SU-DHL-6 (cell line): Measurements from ENCODE around the gene KLHL29.

Experiments used
- H2AFZ ChIP-seq: fragments of 200-600 bp; sonication (generic); 2 replicates; pipeline ENCODE4 v1.6.1; 2014; ENCODE audit warnings: low read depth, mild to moderate bottlenecking, moderate library complexity, mixed read lengths, antibody characterized with exemption, low read length; ENCODE audit not compliant: severe bottlenecking
- H3F3A ChIP-seq: fragments of 200-600 bp; shearing (Covaris generic); 2 replicates; pipeline ENCODE4 v1.6.0; 2016; ENCODE audit warnings: antibody characterized with exemption, mild to moderate bottlenecking; ENCODE audit not compliant: insufficient read depth
- H3K27ac ChIP-seq: fragments of 200-600 bp; sonication (generic); 2 replicates; pipeline ENCODE4 v1.5.1; 2016; ENCODE audit warnings: low read depth, mild to moderate bottlenecking, low read length, moderate library complexity, mixed read lengths
- H3K27me3 ChIP-seq: fragments of 200-600 bp; sonication (generic), shearing (Covaris generic); 2 replicates; pipeline ENCODE4 v1.6.0; 2014; ENCODE audit warnings: mild to moderate bottlenecking, low read length
- H3K36me3 ChIP-seq: fragments of 200-600 bp; sonication (generic); 2 replicates; pipeline ENCODE4 v1.6.1; 2014; ENCODE audit warnings: mild to moderate bottlenecking, low read length, mixed read lengths
- H3K4me2 ChIP-seq: fragments of 300-600, 200-600 bp; shearing (Covaris generic), sonication (generic); 2 replicates; pipeline ENCODE4 v1.6.0; 2014; ENCODE audit warnings: low read length, low read depth, mild to moderate bottlenecking; ENCODE audit not compliant: poor library complexity, severe bottlenecking
- H3K4me3 ChIP-seq: fragments of 200-600 bp; sonication (generic); 2 replicates; pipeline ENCODE4 v1.5.1; 2014; ENCODE audit warnings: antibody characterized with exemption, low read length, mild to moderate bottlenecking, mixed read lengths; ENCODE audit not compliant: insufficient read depth, poor library complexity, severe bottlenecking
- H3K79me2 ChIP-seq: fragments of 200-600 bp; sonication (generic); 2 replicates; pipeline ENCODE4 v1.6.1; 2014; ENCODE audit warnings: mild to moderate bottlenecking, low read length, moderate library complexity; ENCODE audit not compliant: insufficient read depth
- H3K9ac ChIP-seq: fragments of 200-600 bp; sonication (generic); 2 replicates; pipeline ENCODE4 v1.7.0; 2014; ENCODE audit warnings: mild to moderate bottlenecking, low read length
- H3K9me2 ChIP-seq: fragments of 200-600 bp; sonication (generic); replicated peaks from 2 replicates; pipeline ENCODE4 v1.6.1; 2014; ENCODE audit warnings: low read length; ENCODE audit not compliant: insufficient read depth
- H3K9me3 ChIP-seq: fragments of 200-600 bp; sonication (generic); 2 replicates; pipeline ENCODE4 v1.6.1; 2014; ENCODE audit warnings: low read length, mixed read lengths; ENCODE audit not compliant: insufficient read depth
- H4K20me1 ChIP-seq: fragments of 200-600 bp; sonication (generic); 2 replicates; pipeline ENCODE4 v1.6.1; 2014; ENCODE audit warnings: low read depth, mild to moderate bottlenecking, antibody characterized with exemption, low read length, moderate library complexity, mixed read lengths
- EZH2phosphoT487 ChIP-seq: fragments of 200-600 bp; sonication (generic), shearing (Covaris generic); conservative IDR thresholded peaks from 2 replicates; pipeline ENCODE4 v1.6.1; 2018; ENCODE audit warnings: mild to moderate bottlenecking, antibody characterized with exemption, low read length, moderate library complexity, mixed read lengths
- TF ChIP-seq, protein P1 (sequence below): fragments of 200-600 bp; sonication (generic); IDR thresholded peaks from one replicate; pipeline ENCODE4 v1.5.1; 2017; ENCODE audit warnings: antibody characterized with exemption, mild to moderate bottlenecking, low read length, moderate library complexity; ENCODE audit not compliant: insufficient read depth, poor library complexity, severe bottlenecking

KLHL29 gene

DNA sequence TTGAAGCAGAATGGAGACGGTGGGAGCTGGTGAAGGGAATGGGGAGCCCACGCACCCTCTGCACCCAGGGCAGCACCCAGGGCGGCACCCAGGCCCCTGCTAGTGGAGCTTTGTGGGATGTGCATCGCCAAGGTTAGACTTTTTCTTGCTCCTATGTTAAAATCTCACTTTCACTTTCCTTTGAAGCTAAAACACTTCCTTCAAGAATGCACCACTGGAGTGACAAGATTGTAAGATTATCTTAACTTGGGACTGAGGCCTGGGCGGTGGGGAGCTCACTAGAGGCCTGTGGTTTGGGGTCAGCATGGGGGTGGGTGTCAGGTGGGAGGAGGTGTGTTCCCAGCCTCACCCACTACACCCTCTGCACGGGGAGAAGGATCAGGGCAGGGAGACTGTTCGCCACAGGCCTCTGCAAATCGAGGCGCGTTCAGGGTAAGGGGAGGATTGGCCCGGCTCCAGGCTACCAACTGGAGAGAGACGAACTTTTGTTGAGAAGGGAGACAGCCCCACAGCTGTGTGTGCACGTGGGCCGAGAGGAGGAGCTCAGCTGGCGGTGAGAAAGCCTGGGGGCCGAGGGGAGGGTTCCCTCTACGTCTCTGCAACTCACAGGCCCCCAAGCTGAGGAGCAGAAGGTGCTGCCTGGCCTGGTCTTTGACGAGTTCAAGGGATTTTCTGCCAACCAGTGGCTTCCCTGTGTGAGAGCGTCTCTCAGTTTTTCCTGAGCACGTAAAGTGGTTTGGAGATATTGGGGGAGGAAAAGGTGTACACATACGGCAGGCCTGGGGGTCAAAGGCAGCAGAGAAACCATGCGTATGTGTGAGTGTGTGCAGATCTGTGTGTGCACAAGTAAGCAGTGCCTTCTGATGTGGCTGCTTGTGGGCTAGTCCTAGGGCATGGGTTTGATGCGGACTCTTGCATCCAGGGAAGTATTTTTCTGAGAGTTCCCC, 147.7 kb downstream of the KLHL29 start:
- Histone ChIP-seq H3K9me2 (no peaks in the 10 kb centered on the region), H3K4me3 (no peak overlapping the region), H3F3A (no peaks in the 10 kb centered on the region), H3K79me2 (no peaks in the 10 kb centered on the region), H4K20me1 (no peaks in the 10 kb centered on the region), H3K27ac (no peak overlapping the region), H2AFZ (no peak overlapping the region), H3K36me3 (no peaks in the 10 kb centered on the region), H3K27me3 (no peaks in the 10 kb centered on the region), H3K9ac (no peak overlapping the region), H3K9me3 (no peaks in the 10 kb centered on the region), H3K4me2 (no peak overlapping the region)
- TF ChIP-seq, protein P1, sequence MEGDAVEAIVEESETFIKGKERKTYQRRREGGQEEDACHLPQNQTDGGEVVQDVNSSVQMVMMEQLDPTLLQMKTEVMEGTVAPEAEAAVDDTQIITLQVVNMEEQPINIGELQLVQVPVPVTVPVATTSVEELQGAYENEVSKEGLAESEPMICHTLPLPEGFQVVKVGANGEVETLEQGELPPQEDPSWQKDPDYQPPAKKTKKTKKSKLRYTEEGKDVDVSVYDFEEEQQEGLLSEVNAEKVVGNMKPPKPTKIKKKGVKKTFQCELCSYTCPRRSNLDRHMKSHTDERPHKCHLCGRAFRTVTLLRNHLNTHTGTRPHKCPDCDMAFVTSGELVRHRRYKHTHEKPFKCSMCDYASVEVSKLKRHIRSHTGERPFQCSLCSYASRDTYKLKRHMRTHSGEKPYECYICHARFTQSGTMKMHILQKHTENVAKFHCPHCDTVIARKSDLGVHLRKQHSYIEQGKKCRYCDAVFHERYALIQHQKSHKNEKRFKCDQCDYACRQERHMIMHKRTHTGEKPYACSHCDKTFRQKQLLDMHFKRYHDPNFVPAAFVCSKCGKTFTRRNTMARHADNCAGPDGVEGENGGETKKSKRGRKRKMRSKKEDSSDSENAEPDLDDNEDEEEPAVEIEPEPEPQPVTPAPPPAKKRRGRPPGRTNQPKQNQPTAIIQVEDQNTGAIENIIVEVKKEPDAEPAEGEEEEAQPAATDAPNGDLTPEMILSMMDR: no peak
- no peak for TF ChIP-seq EZH2phosphoT487

DNA sequence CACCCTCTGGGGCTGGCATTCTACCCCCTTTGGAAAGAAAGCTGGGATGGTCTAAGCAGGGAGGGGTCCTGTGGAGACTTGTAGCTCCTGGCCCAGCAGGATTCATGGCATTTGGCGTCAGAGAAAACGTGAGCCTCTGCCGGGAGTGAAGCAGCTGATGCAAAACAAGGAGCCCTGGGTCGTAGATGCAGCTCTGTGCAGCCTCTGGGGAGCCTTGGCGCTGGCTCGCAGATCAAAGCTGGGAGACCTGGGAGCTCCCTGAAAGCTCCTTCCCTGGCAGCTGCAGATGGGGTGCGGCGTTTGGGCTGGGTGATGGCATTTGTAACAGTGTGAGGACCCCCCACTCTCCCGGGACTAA, 148.3 kb downstream of the KLHL29 start:
- Histone ChIP-seq H2AFZ (no peak overlapping the region), H3K9me3 (no peaks in the 10 kb centered on the region), H3K27ac (no peak overlapping the region), H3K36me3 (no peaks in the 10 kb centered on the region), H3K4me2 (no peak overlapping the region), H3K4me3 (no peak overlapping the region), H3K9ac (no peak overlapping the region), H3K27me3 (no peaks in the 10 kb centered on the region), H3F3A (no peaks in the 10 kb centered on the region), H4K20me1 (no peaks in the 10 kb centered on the region), H3K79me2 (no peaks in the 10 kb centered on the region), H3K9me2 (no peaks in the 10 kb centered on the region)
- no peak for TF ChIP-seq EZH2phosphoT487
- TF ChIP-seq, protein P1: no peak

DNA sequence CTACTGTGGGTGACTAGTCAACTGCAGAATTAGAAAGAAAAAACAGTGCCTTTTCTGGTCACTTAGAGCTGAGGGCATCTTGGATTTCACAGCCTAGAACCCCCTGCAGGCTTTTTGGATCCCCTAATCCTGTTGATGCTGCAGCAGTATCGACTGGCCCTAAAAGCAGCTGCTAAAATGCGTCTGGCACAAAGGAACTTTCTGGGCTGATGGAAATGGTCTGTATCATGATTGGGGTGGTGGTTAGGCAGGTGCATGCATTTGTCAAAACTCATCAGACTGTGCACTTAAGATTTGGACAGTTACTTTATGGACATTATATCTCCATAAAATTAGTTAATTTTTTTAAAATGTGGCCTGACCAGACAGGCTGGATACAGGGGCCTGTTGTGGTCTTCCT, 149.8 kb downstream of the KLHL29 start:
- H3K27ac ChIP-seq: no peak overlapping the region
- H3K9me3 ChIP-seq: no peaks in the 10 kb centered on the region
- no peaks in the 10 kb centered on the region for H3K9me2 ChIP-seq
- no peak overlapping the region for H2AFZ ChIP-seq
- no peak overlapping the region for H3K4me3 ChIP-seq
- H3K27me3 ChIP-seq: no peaks in the 10 kb centered on the region
- H3K79me2 ChIP-seq: no peaks in the 10 kb centered on the region
- H4K20me1 ChIP-seq: no peaks in the 10 kb centered on the region
- no peak overlapping the region for H3K4me2 ChIP-seq
- H3K36me3 ChIP-seq: no peaks in the 10 kb centered on the region
- H3F3A ChIP-seq: no peaks in the 10 kb centered on the region
- H3K9ac ChIP-seq: no peak overlapping the region
- TF ChIP-seq, protein P1: no peak
- no peak for TF ChIP-seq EZH2phosphoT487
